ENCODE data around the gene DHODH.
"Not testable (repeated sequence)": the region's sequence is repeated elsewhere in the genome, so short reads cannot be mapped to it uniquely, and the experiment has no call there.

DHODH gene

DNA sequence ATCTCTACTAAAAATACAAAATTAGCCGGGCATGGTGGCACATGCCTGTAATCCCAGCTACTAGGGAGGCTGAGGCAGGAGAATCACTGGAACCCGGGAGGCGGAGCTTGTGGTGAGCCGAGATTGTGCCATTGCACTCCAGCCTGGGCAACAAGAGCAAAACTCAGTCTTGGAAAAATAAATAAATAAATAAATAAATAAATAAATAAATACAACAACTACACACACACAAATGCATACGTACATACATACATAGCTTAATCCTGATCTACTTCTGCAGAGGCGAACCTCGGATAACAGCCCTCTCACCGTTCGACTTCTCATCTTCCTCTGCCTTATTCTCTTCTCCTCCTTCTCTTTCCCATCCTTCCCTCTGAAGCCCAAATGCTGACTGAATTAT is 11.0 kb upstream of the DHODH start:
- H3K36me3 Mint-ChIP-seq (ENCODE audit: low read depth); ATAC-seq; H3K27me3 Mint-ChIP-seq; H3K4me1 Mint-ChIP-seq; H3K9me3 Mint-ChIP-seq; H3K4me3 Mint-ChIP-seq; DNase-seq; H3K27ac Mint-ChIP-seq: not testable (repeated sequence)

DNA sequence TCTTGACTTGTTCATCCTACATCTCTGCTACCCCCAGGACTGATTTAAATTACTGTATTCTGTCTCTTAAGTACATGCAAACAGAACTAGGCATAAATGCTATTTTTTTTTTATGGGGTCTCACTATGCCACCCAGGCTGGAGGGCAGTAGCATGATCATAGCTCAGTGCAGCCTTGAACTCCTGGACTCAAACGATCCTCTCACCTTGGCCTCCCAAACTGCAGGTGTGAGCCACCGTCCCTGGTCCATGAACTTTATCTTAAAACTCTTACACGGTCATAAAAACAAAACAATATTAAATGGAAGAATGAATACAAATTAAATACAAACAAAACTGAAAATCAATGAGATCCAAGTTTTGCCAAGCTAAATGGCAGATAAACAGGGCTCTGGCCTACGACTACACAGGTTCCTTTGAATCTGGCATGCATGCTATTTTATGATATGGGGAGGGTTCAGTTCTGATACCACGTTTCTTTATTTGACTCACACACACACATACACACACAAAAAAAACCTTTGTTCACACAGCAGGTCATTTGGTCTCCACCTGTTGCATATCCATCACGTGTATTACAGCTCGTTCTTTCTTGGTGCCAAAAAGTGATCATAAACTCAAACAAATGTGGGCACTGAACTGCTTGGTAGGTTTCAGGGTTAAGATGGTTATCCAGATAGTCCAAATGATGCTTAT is 7.2 kb upstream of the DHODH start:
- ATAC-seq = no peak
- Mint-ChIP-seq H3K27ac (no peak overlapping the region), H3K9me3 (no peaks in the 10 kb centered on the region), H3K27me3 (peaks cover 3% of the 10 kb centered on the region), H3K4me3 (no peak overlapping the region), H3K36me3 (ENCODE audit: low read depth) (no peaks in the 10 kb centered on the region), H3K4me1 (no peaks in the 10 kb centered on the region)
- no peak for DNase-seq

DNA sequence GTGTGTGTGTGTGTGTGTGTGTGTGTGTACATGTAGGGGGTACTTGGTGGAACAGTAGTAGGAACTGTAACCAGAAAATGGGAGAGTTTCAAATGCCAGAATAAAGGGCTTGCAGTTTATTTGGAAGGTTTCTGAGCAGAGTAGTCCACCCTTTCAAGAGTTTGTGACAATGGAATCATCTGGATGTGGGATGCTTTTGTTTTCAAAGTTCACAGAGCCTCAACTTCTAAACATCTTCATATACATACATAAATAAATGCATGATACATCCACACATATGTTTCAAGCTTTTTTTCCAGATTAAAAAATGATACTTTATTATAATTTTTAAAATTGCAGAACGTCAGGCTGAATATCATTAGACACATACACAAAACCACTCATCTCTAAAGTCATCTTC is 5.9 kb upstream of the DHODH start:
- no peaks in the 10 kb centered on the region for H3K4me1 Mint-ChIP-seq
- ATAC-seq (no peak), DNase-seq (no peak)
- H3K27me3 Mint-ChIP-seq = peaks cover 3% of the 10 kb centered on the region
- no peaks in the 10 kb centered on the region for H3K9me3 Mint-ChIP-seq
- no peak overlapping the region for H3K27ac Mint-ChIP-seq
- H3K36me3 Mint-ChIP-seq (ENCODE audit: low read depth) = no peaks in the 10 kb centered on the region
- no peak overlapping the region for H3K4me3 Mint-ChIP-seq

DNA sequence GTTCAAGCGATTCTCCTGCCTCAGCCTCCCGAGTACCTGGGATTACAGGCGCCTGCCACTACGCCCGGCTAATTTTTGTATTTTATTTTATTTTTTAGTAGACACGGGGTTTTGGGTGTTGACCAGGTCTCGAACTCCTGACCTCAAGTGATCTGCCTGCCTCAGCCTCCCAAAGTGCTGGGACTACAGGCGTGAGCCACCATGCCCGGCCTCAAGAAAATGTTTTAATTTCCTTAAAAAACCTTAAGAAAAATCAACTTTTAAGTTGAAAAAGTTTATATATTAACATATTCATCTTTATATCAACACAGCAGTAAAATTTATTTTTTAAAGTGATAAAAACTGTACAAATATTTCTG is 500 bp upstream of the DHODH start:
- not testable (repeated sequence) for DNase-seq, H3K9me3 Mint-ChIP-seq, H3K27me3 Mint-ChIP-seq, H3K27ac Mint-ChIP-seq, ATAC-seq
- Mint-ChIP-seq H3K4me3 (peak overlapping the region; percentile 100), H3K36me3 (ENCODE audit: low read depth) (peaks cover 14% of the 10 kb centered on the region), H3K4me1 (peaks cover 32% of the 10 kb centered on the region)

DNA sequence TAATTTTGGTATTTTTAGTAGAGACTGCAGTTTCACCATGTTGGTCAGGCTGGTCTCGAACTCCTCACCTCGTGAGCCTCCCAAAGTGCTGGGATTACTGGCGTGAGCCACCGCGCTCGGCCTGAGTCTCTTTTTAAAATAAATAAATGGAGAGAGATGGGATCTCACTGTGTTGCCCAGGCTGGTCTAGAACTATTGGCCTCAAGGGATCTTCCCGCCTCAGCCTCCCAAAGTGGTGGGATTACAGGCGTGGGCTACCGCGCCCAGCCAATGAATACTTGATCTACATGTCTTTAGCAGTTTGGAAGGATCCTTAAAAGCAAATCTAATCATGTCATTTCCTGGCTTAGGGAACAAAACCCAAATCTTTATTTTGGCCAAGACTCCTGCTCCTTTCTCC is 1.2 kb downstream of the DHODH start:
- DNase-seq (no peak), ATAC-seq (no peak)
- peaks cover 48% of the 10 kb centered on the region for H3K4me1 Mint-ChIP-seq
- H3K27me3 Mint-ChIP-seq = no peaks in the 10 kb centered on the region
- H3K36me3 Mint-ChIP-seq (ENCODE audit: low read depth) = peaks cover 28% of the 10 kb centered on the region
- peak overlapping the region; percentile 69 for H3K27ac Mint-ChIP-seq
- H3K4me3 Mint-ChIP-seq = peak overlapping the region; percentile 100
- H3K9me3 Mint-ChIP-seq = no peaks in the 10 kb centered on the region

DNA sequence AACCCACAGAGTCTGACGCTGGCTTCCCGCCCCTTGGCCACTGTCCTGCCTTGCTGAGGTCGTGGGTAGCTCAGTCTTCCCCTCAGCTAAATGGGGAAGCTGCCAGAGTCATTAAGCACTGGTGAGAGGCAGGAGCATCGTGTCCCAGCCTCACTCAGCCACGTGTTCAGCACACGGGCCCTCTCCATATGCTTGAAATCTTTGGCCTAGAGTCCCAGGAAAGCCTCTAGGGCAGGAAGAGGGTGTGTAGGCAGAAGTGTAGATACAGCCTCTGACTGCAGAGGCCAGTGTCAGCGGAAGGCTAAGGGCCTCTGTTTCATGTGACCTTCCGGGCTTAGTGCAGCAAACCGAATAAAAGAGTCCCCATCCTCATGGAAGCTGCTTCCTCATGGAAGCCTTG is 4.1 kb downstream of the DHODH start:
- Mint-ChIP-seq H3K27ac (peak overlapping the region; percentile 84), H3K27me3 (no peaks in the 10 kb centered on the region), H3K4me3 (no peak overlapping the region), H3K36me3 (ENCODE audit: low read depth) (peaks cover 41% of the 10 kb centered on the region), H3K4me1 (peaks cover 48% of the 10 kb centered on the region), H3K9me3 (no peaks in the 10 kb centered on the region)
- DNase-seq = no peak
- ATAC-seq = no peak

DNA sequence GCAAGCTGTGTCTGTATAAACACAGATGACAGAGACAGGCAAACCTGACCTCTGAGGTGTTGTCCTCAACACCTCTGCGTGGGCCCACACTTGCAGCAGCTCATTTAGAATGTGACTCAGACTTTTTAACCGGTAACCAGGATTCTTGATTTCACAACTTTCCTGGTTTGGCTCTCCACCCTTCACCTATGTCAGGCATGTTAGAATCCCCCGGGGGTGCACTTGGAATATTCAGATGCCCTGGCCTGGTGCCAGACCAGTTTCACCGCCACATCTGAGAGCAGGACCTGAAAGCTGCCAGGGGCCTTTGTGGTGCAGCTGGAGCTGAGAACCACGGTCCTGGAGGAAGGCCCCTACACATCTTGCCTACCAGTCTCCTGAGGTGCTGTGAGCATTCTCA is 4.8 kb downstream of the DHODH start:
- Mint-ChIP-seq H3K27me3 (no peaks in the 10 kb centered on the region), H3K9me3 (no peaks in the 10 kb centered on the region), H3K4me3 (peak overlapping the region; percentile 41), H3K27ac (peak overlapping the region; percentile 84), H3K36me3 (ENCODE audit: low read depth) (peaks cover 43% of the 10 kb centered on the region), H3K4me1 (peaks cover 46% of the 10 kb centered on the region)
- peak; percentile 22 for DNase-seq
- ATAC-seq = peak; percentile 16

DNA sequence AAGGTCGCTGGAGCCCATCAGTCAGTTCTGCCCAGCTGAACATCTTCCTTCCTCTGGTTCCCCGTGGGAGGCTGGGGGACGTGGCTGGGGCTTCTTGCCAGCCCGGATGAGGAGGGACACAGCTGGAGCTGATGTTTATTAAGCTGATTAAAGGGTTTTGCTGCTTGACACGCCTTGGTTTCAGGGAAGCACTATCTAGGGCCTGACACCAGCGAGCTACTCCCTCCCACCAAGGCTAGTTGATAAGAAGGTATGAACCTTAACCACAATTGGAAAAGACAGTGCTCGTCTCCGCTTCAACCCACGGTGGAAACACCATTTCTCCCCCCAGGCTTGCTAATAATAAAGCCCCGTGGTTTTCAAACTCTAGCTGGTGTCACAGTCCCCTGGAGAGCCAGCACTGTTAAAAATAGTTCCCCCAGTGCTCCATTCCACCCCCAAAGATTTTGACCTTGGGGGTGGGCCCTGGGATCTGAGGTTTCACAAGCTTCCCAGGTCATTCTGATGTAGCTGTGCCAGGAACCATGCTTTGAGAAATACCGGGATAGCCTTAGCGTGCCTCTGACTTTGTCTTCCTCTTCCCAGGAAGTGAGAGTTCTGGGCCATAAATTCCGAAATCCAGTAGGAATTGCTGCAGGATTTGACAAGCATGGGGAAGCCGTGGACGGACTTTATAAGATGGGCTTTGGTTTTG is 5.5 kb downstream of the DHODH start:
- H3K36me3 Mint-ChIP-seq (ENCODE audit: low read depth) = peaks cover 44% of the 10 kb centered on the region
- ATAC-seq = peak; percentile 70
- H3K4me1 Mint-ChIP-seq = peaks cover 43% of the 10 kb centered on the region
- peak overlapping the region; percentile 84 for H3K27ac Mint-ChIP-seq
- peak; percentile 17 for DNase-seq
- H3K27me3 Mint-ChIP-seq = no peaks in the 10 kb centered on the region
- peak overlapping the region; percentile 41 for H3K4me3 Mint-ChIP-seq
- H3K9me3 Mint-ChIP-seq = no peaks in the 10 kb centered on the region

DNA sequence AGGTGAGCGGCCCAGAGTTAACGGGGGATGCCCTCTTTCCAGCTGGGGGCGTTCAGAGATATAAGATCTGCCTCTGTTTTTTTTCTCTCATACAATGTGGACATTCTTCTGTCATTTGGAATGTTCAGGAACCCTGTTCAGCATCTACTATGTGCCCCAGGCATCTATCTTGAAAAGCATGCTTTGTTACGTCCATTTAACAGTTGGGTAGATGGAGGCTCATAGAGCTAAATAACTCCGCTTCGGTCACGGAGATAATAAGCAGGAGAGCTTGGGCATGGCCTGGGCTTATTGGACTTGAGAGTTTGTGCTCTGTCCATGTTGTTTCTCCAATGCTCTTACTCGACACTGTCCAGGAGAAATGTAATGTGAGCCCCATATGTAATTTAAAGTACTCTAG is 6.1 kb downstream of the DHODH start:
- H3K9me3 Mint-ChIP-seq = no peaks in the 10 kb centered on the region
- peaks cover 44% of the 10 kb centered on the region for H3K36me3 Mint-ChIP-seq (ENCODE audit: low read depth)

DNA sequence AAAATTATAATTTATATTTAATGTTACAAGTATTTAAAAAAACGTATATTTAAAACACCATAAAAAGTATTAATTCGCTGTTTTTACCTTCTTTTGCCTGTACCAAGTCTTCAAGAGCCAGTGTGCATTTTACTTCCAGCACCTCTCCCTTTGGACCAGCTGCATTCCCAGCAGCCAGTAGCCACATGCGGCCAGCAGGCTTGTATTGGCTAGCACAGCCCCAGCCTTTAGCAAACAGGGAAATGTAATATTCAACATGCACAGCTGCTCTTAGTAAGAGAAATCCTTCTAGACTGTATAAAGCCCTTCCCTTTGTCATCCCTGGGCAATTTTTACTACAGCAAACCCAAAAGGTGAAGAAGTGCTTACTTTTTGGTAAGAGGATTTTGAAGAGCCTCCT is 6.6 kb downstream of the DHODH start:
- Mint-ChIP-seq H3K4me1 (peaks cover 38% of the 10 kb centered on the region), H3K9me3 (no peaks in the 10 kb centered on the region), H3K36me3 (ENCODE audit: low read depth) (peaks cover 40% of the 10 kb centered on the region), H3K27ac (no peak overlapping the region), H3K27me3 (no peaks in the 10 kb centered on the region), H3K4me3 (no peak overlapping the region)
- no peak for ATAC-seq
- DNase-seq = no peak

More for the DNA sequence above, 6.1 kb downstream of the DHODH start:
- Mint-ChIP-seq H3K4me3 (peak overlapping the region; percentile 24), H3K27ac (peak overlapping the region; percentile 84), H3K27me3 (no peaks in the 10 kb centered on the region), H3K4me1 (peaks cover 42% of the 10 kb centered on the region)
- ATAC-seq = no peak
- no peak for DNase-seq

DNA sequence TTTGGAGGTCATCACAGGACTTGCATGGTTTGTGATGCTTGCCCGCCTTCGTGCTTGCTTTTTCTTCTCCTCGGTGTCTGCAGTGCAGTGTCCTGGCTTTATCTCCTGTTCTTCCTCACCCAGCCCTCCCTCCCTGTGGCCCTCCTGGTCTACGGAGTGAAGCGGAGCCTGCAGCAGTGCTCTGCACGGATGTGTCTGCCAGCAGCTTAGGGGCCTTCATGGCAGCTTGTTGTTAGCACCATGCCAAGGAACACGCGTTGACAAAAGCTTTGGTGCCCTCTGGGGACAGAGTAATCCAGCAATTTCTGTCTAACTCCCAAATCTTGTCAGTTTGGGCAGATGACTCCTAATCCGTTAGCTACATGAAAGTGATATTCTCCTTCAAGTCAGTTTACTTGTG is 9.9 kb downstream of the DHODH start:
- no peaks in the 10 kb centered on the region for H3K9me3 Mint-ChIP-seq
- peaks cover 12% of the 10 kb centered on the region for H3K4me1 Mint-ChIP-seq
- no peak for DNase-seq
- ATAC-seq = no peak
- no peak overlapping the region for H3K4me3 Mint-ChIP-seq
- H3K27ac Mint-ChIP-seq = no peak overlapping the region
- peaks cover 35% of the 10 kb centered on the region for H3K36me3 Mint-ChIP-seq (ENCODE audit: low read depth)
- no peaks in the 10 kb centered on the region for H3K27me3 Mint-ChIP-seq

DNA sequence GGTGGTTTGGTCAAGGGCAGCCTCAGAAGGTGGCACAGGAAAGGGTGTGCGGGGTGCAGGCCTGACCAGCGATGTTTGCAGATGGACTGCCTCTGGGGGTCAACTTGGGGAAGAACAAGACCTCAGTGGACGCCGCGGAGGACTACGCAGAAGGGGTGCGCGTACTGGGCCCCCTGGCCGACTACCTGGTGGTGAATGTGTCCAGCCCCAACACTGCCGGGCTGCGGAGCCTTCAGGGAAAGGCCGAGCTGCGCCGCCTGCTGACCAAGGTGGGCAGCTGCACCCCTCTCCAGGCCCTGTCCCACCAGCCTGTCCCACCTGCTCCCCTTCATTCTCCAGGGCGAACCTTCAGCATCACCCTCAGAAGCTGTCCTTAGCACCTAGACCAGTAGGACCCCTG is 12.5 kb downstream of the DHODH start:
- Mint-ChIP-seq H3K36me3 (ENCODE audit: low read depth) (peaks cover 33% of the 10 kb centered on the region), H3K4me3 (no peak overlapping the region), H3K4me1 (no peaks in the 10 kb centered on the region), H3K9me3 (no peaks in the 10 kb centered on the region), H3K27ac (no peak overlapping the region), H3K27me3 (no peaks in the 10 kb centered on the region)
- ATAC-seq (no peak), DNase-seq (no peak)

DNA sequence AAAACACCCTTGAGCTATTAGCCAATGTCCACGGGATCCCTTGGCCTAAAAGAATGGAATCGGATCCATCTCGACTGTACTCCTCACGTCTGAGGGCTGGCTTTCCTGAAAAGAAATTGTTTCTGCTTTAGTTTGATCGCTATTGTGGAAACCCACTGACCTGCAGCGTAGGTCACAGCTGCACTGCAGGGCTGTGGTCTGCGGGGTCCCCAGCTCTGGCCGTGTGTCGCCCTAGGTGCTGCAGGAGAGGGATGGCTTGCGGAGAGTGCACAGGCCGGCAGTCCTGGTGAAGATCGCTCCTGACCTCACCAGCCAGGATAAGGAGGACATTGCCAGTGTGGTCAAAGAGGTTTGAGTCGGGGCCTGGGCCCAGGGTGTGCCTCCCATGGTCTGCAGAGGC is 13.6 kb downstream of the DHODH start:
- peaks cover 30% of the 10 kb centered on the region for H3K36me3 Mint-ChIP-seq (ENCODE audit: low read depth)
- no peaks in the 10 kb centered on the region for H3K9me3 Mint-ChIP-seq
- no peak overlapping the region for H3K4me3 Mint-ChIP-seq
- no peak overlapping the region for H3K27ac Mint-ChIP-seq
- H3K27me3 Mint-ChIP-seq = no peaks in the 10 kb centered on the region
- no peaks in the 10 kb centered on the region for H3K4me1 Mint-ChIP-seq
- ATAC-seq (no peak), DNase-seq (no peak)

DNA sequence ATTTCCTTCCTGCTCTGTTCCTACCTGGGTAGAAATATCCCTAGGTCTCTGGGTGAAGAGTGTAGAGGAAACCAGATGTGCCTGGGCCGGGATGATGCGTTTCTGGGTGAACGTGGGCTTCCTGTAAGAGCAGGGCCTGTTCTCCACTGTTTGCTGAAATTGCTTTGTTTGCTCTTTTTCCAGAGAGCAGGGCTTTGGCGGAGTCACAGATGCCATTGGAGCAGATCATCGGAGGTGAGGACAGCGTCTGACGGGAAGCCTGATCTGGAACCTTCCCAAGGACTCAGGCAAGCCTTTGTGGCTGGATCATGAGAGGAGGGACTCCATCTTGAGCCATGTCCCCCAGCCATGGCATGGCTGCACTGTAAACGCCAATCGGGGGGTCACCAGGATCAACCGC is 15.4 kb downstream of the DHODH start:
- Mint-ChIP-seq H3K27ac (no peak overlapping the region), H3K9me3 (no peaks in the 10 kb centered on the region), H3K36me3 (ENCODE audit: low read depth) (peaks cover 28% of the 10 kb centered on the region), H3K4me1 (no peaks in the 10 kb centered on the region), H3K4me3 (no peak overlapping the region), H3K27me3 (no peaks in the 10 kb centered on the region)
- ATAC-seq (no peak), DNase-seq (no peak)

DNA sequence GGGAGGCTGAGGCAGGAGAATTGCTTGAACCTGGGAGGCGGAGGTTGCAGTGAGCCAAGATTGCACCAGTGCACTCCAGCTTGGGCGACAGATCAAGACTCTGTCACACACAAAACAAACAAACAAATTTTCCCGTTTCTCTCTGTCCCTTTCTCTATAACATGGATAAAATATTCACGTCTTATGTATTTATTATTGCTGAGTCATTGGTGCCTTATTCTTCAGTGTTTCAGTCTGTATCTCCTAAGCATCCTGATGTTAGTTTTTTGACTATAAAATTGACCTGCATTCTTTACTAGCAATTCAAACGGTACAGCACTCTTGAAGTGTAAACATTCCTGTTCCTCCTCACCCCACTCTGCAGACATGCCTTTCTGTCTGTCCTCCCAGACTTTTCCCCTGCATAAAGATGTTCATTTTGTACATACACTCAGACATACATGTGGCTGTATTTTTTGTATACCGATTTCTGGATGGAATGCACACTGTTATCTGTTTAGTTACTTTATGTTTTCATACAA is 16.4 kb downstream of the DHODH start:
- H3K27me3 Mint-ChIP-seq = no peaks in the 10 kb centered on the region
- no peak overlapping the region for H3K4me3 Mint-ChIP-seq
- peak overlapping the region; percentile 44 for H3K27ac Mint-ChIP-seq
- ATAC-seq (no peak), DNase-seq (no peak)
- H3K36me3 Mint-ChIP-seq (ENCODE audit: low read depth) = peaks cover 28% of the 10 kb centered on the region
- H3K4me1 Mint-ChIP-seq = no peaks in the 10 kb centered on the region
- H3K9me3 Mint-ChIP-seq = no peaks in the 10 kb centered on the region

All from activated naive CD8-positive, alpha-beta T cell treated with anti-CD3 and anti-CD28 coated beads, Interleukin-2, amount 50 U/mL, for 24 hours (primary cell).